ENCODE results near the gene POC1A.

The POC1A gene

GRCh38 chr3:52122491-52122890 lies 31.7 kb downstream of the POC1A start:
- Histone ChIP-seq H3K9me3 (ENCODE audit: control insufficient read depth, insufficient read depth, low read length) (no peaks in the 10 kb centered on the region), H3K9ac (ENCODE audit: low read depth, low read length) (no peak overlapping the region), H3K4me1 (ENCODE audit: insufficient read depth, low read length) (no peaks in the 10 kb centered on the region), H3K36me3 (ENCODE audit: insufficient read depth, low read length) (peaks cover 3% of the 10 kb centered on the region; the same call in 1 of the 2 replicates)

GRCh38 chr3:52121813-52122212 lies 32.4 kb downstream of the POC1A start:
- Histone ChIP-seq H3K4me1 (ENCODE audit: insufficient read depth, low read length) (no peaks in the 10 kb centered on the region), H3K9me3 (ENCODE audit: control insufficient read depth, insufficient read depth, low read length) (no peaks in the 10 kb centered on the region), H3K9ac (ENCODE audit: low read depth, low read length) (no peak overlapping the region), H3K36me3 (ENCODE audit: insufficient read depth, low read length) (no peaks in the 10 kb centered on the region; the same call in 1 of the 2 replicates)

GRCh38 chr3:52121464-52121805 lies 32.8 kb downstream of the POC1A start:
- no peak overlapping the region for H3K9ac ChIP-seq (ENCODE audit: low read depth, low read length)
- H3K9me3 ChIP-seq (ENCODE audit: control insufficient read depth, insufficient read depth, low read length): no peaks in the 10 kb centered on the region
- H3K4me1 ChIP-seq (ENCODE audit: insufficient read depth, low read length): no peaks in the 10 kb centered on the region
- H3K36me3 ChIP-seq (ENCODE audit: insufficient read depth, low read length): no peaks in the 10 kb centered on the region; the same call in 1 of the 2 replicates

DNA sequence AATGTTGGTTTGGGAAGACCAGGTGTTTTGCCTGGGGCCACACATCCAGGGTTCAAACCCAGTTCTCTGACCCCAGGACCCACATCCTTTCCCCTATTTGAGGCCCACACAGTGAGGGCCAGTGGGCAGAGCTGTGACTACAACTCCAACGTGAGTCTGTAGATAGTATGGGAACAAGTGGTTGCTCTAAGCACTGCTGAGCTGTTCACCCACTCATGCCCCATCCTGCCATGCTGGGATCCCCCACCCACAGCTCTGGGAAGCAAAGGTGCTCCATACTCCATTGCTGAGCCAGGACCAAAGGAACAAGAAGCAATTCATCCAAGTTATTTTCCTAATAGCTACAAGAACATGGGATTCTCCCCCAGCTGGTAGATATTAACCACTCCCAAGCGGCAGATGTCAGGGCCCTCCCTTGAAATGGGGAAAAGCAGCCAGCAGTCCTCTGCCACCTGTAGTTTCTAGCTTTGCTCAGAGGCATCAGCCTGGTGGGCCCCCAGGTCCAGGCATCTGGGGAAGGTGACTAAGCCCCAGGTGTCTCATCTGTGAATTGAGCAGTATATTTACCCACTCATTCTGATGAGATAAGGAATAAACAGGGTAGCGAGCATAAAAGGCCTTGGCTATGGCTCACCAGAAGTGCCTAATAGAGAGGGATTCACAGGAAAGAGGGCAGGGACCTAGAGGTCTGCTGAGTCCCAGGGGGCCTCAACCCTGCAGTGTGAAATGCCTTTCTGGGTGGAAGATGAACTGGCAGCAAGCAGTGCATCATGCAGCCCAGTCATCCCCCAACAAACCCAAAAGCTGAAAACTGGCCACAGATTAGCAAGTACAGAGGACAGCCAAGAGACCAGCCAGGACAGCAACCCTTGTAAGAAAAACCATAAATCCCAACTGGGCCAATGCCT lies 33.4 kb downstream of the POC1A start:
- Histone ChIP-seq H3K9ac (ENCODE audit: low read depth, low read length) (no peak overlapping the region), H3K9me3 (ENCODE audit: control insufficient read depth, insufficient read depth, low read length) (no peaks in the 10 kb centered on the region), H3K36me3 (ENCODE audit: insufficient read depth, low read length) (no peaks in the 10 kb centered on the region; the same call in 1 of the 2 replicates), H3K4me1 (ENCODE audit: insufficient read depth, low read length) (no peaks in the 10 kb centered on the region)

DNA sequence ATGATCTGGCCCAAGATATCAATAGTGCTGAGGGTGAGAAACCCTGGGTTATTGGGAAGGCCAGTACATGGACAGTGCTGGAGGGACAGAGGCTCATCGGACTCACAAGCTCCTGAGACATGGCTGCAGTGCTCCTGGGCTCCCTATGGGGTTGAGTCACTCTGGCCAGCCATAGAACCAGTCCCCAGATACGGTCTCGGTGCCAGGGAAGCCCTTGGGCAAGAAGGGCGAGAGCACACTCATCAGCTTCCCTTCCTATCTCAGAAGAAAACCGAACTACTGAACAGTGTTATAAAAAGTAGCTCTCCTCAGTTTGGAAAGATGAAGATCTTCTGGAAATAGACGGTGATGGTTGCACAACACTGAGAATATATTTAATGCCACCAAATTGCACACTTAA lies 34.4 kb downstream of the POC1A start:
- Histone ChIP-seq H3K9ac (ENCODE audit: low read depth, low read length) (no peak overlapping the region), H3K4me1 (ENCODE audit: insufficient read depth, low read length) (no peaks in the 10 kb centered on the region), H3K9me3 (ENCODE audit: control insufficient read depth, insufficient read depth, low read length) (no peaks in the 10 kb centered on the region), H3K36me3 (ENCODE audit: insufficient read depth, low read length) (no peaks in the 10 kb centered on the region; the same call in 1 of the 2 replicates)

- no peaks in the 10 kb centered on the region; the same call in 1 of the 2 replicates for H3K36me3 ChIP-seq (ENCODE audit: insufficient read depth, low read length)
- no peaks in the 10 kb centered on the region for H3K4me1 ChIP-seq (ENCODE audit: insufficient read depth, low read length)
- no peak overlapping the region for H3K9ac ChIP-seq (ENCODE audit: low read depth, low read length)
- H3K9me3 ChIP-seq (ENCODE audit: control insufficient read depth, insufficient read depth, low read length): no peaks in the 10 kb centered on the region
These were observed 35.1 kb downstream of the POC1A start for GRCh38 chr3:52119099-52119498.

DNA sequence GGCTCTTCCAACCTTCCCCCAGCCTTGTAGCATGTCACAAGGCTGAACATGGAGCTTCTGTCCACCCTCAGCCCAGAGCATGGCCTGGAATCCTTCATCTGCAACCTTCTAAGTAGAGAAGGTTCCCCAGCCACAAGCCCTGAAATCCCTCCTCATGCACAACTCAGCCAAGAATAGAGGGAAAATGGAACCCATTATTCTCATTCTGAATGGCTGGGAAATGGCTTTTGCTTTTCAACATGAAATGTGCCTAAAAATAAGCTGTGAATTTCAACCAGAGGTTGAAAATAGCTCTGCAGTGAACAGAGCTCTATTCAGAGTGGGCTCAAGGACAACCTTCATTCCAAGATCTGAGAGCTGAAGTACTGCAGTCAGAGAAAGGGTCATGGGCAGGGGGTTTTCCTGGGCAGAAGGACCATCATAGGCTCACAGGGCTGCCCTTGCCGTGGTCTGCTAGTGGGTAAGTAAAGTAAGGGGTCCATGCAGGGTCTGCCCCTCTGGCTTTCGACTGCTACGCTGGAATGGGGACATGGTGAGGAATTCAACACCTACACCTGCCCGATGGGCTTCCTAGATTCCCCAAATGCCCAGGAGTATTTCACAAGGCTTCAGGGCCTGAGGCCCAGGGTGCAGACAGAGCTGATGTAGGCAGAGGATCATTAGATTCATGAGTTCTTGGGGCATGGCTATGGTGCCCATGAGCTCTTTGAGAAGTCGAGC lies 35.9 kb downstream of the POC1A start:
- H3K4me1 ChIP-seq (ENCODE audit: insufficient read depth, low read length): no peaks in the 10 kb centered on the region
- H3K36me3 ChIP-seq (ENCODE audit: insufficient read depth, low read length): no peaks in the 10 kb centered on the region; the same call in 1 of the 2 replicates

GRCh38 chr3:52117537-52117936 lies 36.7 kb downstream of the POC1A start:
- Histone ChIP-seq H3K9me3 (ENCODE audit: control insufficient read depth, insufficient read depth, low read length) (no peaks in the 10 kb centered on the region), H3K9ac (ENCODE audit: low read depth, low read length) (no peak overlapping the region), H3K36me3 (ENCODE audit: insufficient read depth, low read length) (no peaks in the 10 kb centered on the region; the same call in 1 of the 2 replicates), H3K4me1 (ENCODE audit: insufficient read depth, low read length) (no peaks in the 10 kb centered on the region)

More for the DNA sequence above, 35.9 kb downstream of the POC1A start:
- Histone ChIP-seq H3K9ac (ENCODE audit: low read depth, low read length) (no peak overlapping the region), H3K9me3 (ENCODE audit: control insufficient read depth, insufficient read depth, low read length) (no peaks in the 10 kb centered on the region)

DNA sequence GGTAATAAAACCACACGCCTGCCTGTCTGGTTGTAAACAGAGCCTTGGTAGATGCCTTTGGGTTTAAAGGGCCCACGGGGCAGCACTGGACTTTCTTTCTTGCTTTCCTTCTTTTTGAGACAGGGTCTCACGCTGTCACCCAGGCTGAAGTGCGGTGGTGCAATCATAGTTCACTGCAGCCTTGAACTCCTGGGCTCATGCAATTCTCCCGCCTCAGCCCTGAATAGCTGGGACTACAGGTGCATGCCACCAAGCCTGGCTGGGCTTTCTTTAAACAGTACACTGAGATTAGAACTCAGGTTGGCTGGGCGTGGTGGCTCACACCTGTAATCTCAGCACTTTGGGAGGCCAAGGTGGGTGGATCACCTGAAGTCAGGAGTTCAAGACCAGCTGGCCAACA lies 42.2 kb downstream of the POC1A start:
- no peaks in the 10 kb centered on the region for H3K9me3 ChIP-seq (ENCODE audit: control insufficient read depth, insufficient read depth, low read length)
- H3K36me3 ChIP-seq (ENCODE audit: insufficient read depth, low read length): peaks cover 4% of the 10 kb centered on the region; the same call in 1 of the 2 replicates
- H3K9ac ChIP-seq (ENCODE audit: low read depth, low read length): no peak overlapping the region
- H3K4me1 ChIP-seq (ENCODE audit: insufficient read depth, low read length): no peaks in the 10 kb centered on the region

- H3K36me3 ChIP-seq (ENCODE audit: insufficient read depth, low read length): peaks cover 4% of the 10 kb centered on the region; the same call in 1 of the 2 replicates
These were observed 43.7 kb downstream of the POC1A start for GRCh38 chr3:52110502-52110901.

GRCh38 chr3:52109611-52110301 lies 44.5 kb downstream of the POC1A start:
- no peak overlapping the region for H3K9ac ChIP-seq (ENCODE audit: low read depth, low read length)
- H3K9me3 ChIP-seq (ENCODE audit: control insufficient read depth, insufficient read depth, low read length): no peaks in the 10 kb centered on the region
- H3K36me3 ChIP-seq (ENCODE audit: insufficient read depth, low read length): peaks cover 4% of the 10 kb centered on the region; the same call in 1 of the 2 replicates
- H3K4me1 ChIP-seq (ENCODE audit: insufficient read depth, low read length): no peaks in the 10 kb centered on the region

More at GRCh38 chr3:52110502-52110901, 43.7 kb downstream of the POC1A start:
- Histone ChIP-seq H3K9ac (ENCODE audit: low read depth, low read length) (no peak overlapping the region), H3K4me1 (ENCODE audit: insufficient read depth, low read length) (no peaks in the 10 kb centered on the region), H3K9me3 (ENCODE audit: control insufficient read depth, insufficient read depth, low read length) (no peaks in the 10 kb centered on the region)

- Histone ChIP-seq H3K36me3 (ENCODE audit: insufficient read depth, low read length) (peaks cover 4% of the 10 kb centered on the region; the same call in 1 of the 2 replicates), H3K4me1 (ENCODE audit: insufficient read depth, low read length) (no peaks in the 10 kb centered on the region), H3K9ac (ENCODE audit: low read depth, low read length) (no peak overlapping the region), H3K9me3 (ENCODE audit: control insufficient read depth, insufficient read depth, low read length) (no peaks in the 10 kb centered on the region)
These were observed 45.7 kb downstream of the POC1A start for GRCh38 chr3:52108302-52109232.

DNA sequence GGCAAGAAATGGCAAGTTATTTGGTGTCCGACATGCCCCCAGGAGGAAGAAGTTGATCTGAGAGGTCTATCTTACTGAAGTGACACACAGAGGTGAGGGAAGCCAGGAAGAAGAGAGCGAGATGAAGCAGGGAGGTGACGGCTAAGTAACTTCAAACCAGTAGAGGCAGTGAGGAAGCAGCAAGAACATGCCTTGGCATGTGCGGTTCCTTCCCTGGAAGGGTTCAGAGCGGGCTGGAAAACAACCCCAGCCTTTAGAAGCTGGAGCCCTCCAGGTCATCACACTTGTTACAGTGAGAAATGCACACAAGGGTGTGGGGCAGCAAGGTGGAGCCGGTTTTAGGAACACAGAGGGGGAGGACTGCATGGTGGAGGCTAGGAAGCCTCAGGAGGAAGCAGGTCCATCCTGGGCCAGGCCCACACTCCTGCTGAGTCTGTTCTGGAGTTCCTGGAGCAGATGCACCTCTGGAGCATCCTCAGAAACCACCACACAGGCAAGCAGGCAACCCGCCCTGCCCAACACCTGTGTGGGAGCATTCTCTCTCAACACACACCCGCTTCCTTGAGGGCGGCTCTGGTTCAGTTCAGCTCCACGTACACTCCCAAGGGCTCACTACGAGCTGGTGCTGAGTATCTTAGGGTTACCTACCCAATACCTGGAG lies 47.1 kb downstream of the POC1A start:
- H3K9me3 ChIP-seq (ENCODE audit: control insufficient read depth, insufficient read depth, low read length): 0 out of 2 replicates have a peak, but pooled peaks cover 3% of the 10 kb centered on the region
- peaks cover 4% of the 10 kb centered on the region; the same call in 1 of the 2 replicates for H3K36me3 ChIP-seq (ENCODE audit: insufficient read depth, low read length)
- no peaks in the 10 kb centered on the region for H3K4me1 ChIP-seq (ENCODE audit: insufficient read depth, low read length)
- no peak overlapping the region for H3K9ac ChIP-seq (ENCODE audit: low read depth, low read length)
